ENCODE results near the gene NFATC2IP. TPM values are rescaled to one million over a fixed set of nuclear protein-coding genes. Genes with fewer than 3 reads are reported as not detected.
A peak's percentile ranks its signal among the peaks of the same experiment; 100 is the strongest.

Gene NFATC2IP
- total RNA-seq, 2 experiments from 2014 or later: 47.4 to 51.0 TPM

DNA sequence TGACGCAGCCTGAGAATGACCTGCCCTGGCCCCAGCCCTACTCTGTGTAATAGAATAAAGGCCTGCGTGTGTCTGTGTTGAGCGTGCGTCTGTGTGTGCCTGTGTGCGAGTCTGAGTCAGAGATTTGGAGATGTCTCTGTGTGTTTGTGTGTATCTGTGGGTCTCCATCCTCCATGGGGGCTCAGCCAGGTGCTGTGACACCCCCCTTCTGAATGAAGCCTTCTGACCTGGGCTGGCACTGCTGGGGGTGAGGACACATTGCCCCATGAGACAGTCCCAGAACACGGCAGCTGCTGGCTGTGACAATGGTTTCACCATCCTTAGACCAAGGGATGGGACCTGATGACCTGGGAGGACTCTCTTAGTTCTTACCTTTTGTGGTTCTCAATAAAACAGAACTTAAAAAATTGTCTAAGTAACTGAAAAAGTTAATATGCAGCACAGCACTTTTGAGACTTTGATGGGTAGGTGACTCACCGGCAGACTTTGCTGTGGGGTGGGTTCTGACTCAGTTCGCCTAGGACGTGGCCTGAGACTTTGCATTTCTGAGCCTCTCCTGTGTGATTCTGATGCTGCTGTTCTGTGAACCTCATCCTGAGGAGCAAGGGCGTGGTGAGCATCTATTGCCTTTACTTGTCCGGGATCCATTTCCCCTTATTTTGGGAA, 39.8 kb downstream of the NFATC2IP start:
- TF ChIP-seq, protein P1, sequence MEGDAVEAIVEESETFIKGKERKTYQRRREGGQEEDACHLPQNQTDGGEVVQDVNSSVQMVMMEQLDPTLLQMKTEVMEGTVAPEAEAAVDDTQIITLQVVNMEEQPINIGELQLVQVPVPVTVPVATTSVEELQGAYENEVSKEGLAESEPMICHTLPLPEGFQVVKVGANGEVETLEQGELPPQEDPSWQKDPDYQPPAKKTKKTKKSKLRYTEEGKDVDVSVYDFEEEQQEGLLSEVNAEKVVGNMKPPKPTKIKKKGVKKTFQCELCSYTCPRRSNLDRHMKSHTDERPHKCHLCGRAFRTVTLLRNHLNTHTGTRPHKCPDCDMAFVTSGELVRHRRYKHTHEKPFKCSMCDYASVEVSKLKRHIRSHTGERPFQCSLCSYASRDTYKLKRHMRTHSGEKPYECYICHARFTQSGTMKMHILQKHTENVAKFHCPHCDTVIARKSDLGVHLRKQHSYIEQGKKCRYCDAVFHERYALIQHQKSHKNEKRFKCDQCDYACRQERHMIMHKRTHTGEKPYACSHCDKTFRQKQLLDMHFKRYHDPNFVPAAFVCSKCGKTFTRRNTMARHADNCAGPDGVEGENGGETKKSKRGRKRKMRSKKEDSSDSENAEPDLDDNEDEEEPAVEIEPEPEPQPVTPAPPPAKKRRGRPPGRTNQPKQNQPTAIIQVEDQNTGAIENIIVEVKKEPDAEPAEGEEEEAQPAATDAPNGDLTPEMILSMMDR (IDR thresholded peaks at IDR 0.05): no peak
- ChIA-PET POLR2A (interaction anchor here (1.1 to 8.2 kb wide), 2 partner anchors 9 to 17 kb away, joined by 3 to 65 read pairs; partner anchors contain the start of gene SPNS1), CTCF (interaction anchor here (1.2 kb wide), 1 partner anchor 13 kb away, joined by 3 read pairs; no protein-coding TSS in a partner anchor)
- ATAC-seq (ENCODE audit: poor library complexity) (peak; percentile 48), DNase-seq (peak in 10 of 14 experiments; percentile 35 to 82 (median 64))
- no peaks in the 10 kb centered on the region for H3K27me3 ChIP-seq (ENCODE audit: control insufficient read depth in 1 of 2, insufficient read depth in 2 of 2, low read length in 2 of 2)
- no peak overlapping the region for H3K4me3 ChIP-seq (ENCODE audit: low read length)
- H3K36me3 ChIP-seq (ENCODE audit: insufficient read depth, low read length): peaks cover 49% of the 10 kb centered on the region
- Mint-ChIP-seq H3K4me1 (ENCODE audit: low read depth) (peaks cover 56% of the 10 kb centered on the region), H3K9me3 (peaks cover 6% of the 10 kb centered on the region), H3K36me3 (ENCODE audit: low read depth) (peaks cover 61% of the 10 kb centered on the region), H3K4me3 (peak overlapping the region; percentile 84), H3K27ac (peak overlapping the region; percentile 100), H3K27me3 (no peaks in the 10 kb centered on the region)
- peak overlapping the region; percentile 60 to 79 for H3K27ac ChIP-seq (ENCODE audit: low read depth in 1 of 2, low read length in 2 of 2)
- peaks cover 65% of the 10 kb centered on the region for H3K4me1 ChIP-seq (ENCODE audit: insufficient read depth, low read length)
- H3K9me3 ChIP-seq (ENCODE audit: control insufficient read depth in 1 of 2, insufficient read depth in 1 of 2, low read length in 2 of 2): peaks cover 5% of the 10 kb centered on the region in 2 experiments
- intact Hi-C loops (cut with DNase I, micrococcal nuclease): no loop called here

DNA sequence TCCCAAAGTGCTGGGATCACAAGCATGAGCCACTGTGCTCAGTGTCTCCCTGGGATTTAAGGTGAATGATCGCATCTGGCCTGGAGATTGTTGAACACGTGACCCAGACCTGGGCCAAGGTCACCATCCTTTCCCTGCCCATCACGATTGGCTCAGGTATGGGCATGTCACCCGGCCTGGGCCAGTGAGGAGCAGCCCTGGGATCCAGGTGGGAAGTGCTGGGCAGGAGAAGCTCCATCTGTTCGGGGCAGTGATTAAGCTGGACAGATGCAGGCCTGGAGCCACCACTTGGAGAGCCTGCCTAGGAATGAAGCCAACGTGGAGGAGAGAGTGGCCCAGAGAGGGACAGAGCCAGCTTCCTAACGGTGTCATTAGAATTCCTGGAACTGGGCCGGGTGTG, 41.0 kb downstream of the NFATC2IP start:
- intact Hi-C loops (cut with DNase I, micrococcal nuclease): no loop called here
- Mint-ChIP-seq H3K36me3 (ENCODE audit: low read depth) (peaks cover 49% of the 10 kb centered on the region), H3K4me1 (ENCODE audit: low read depth) (peaks cover 51% of the 10 kb centered on the region), H3K9me3 (peaks cover 6% of the 10 kb centered on the region), H3K4me3 (no peak overlapping the region), H3K27ac (peak overlapping the region; percentile 100), H3K27me3 (no peaks in the 10 kb centered on the region)
- TF ChIP-seq, protein P1 (IDR thresholded peaks at IDR 0.05): no peak
- Histone ChIP-seq H3K4me3 (ENCODE audit: low read length) (no peak overlapping the region), H3K36me3 (ENCODE audit: insufficient read depth, low read length) (peaks cover 44% of the 10 kb centered on the region), H3K9me3 (ENCODE audit: control insufficient read depth in 1 of 2, insufficient read depth in 1 of 2, low read length in 2 of 2) (peaks cover 4 to 5% of the 10 kb centered on the region in 2 experiments), H3K27me3 (ENCODE audit: control insufficient read depth in 1 of 2, insufficient read depth in 2 of 2, low read length in 2 of 2) (no peaks in the 10 kb centered on the region), H3K4me1 (ENCODE audit: insufficient read depth, low read length) (peaks cover 62% of the 10 kb centered on the region), H3K27ac (ENCODE audit: low read depth in 1 of 2, low read length in 2 of 2) (no peak overlapping the region)
- POLR2A ChIA-PET: interaction anchor here (0.8 to 3.6 kb wide), 4 partner anchors 16 to 22 kb away, joined by 3 to 21 read pairs (median 7); no protein-coding TSS in a partner anchor
- DNase-seq (no peak), ATAC-seq (ENCODE audit: poor library complexity) (no peak)
- CTCF ChIA-PET: no interaction called here

DNA sequence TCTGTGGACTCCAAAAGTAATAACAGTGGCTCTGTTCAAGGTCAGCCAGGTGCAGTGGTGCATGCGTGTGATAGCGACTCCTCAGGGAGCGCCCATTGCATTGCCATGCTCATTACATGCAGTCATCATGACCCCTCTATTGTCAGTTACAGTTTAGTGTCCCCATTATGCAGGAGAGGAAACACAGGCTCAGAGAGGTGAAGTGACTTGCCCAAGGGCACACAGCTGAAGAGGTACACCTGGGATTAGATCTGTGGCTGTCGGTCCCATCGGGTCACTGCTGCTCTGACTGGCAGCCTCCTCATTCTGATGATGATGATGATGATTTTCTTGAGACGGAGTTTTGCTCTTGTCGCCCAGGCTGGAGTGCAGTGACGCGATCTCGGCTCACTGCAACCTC, 41.8 kb downstream of the NFATC2IP start:
- Mint-ChIP-seq H3K4me3 (peak overlapping the region; percentile 1), H3K36me3 (ENCODE audit: low read depth) (peaks cover 41% of the 10 kb centered on the region), H3K4me1 (ENCODE audit: low read depth) (peaks cover 50% of the 10 kb centered on the region), H3K9me3 (peaks cover 1% of the 10 kb centered on the region), H3K27ac (peak overlapping the region; percentile 100), H3K27me3 (no peaks in the 10 kb centered on the region)
- no peak for ATAC-seq (ENCODE audit: poor library complexity)
- Histone ChIP-seq H3K4me1 (ENCODE audit: insufficient read depth, low read length) (peaks cover 54% of the 10 kb centered on the region), H3K27ac (ENCODE audit: low read depth in 1 of 2, low read length in 2 of 2) (no peak overlapping the region), H3K36me3 (ENCODE audit: insufficient read depth, low read length) (peaks cover 35% of the 10 kb centered on the region), H3K27me3 (ENCODE audit: control insufficient read depth in 1 of 2, insufficient read depth in 2 of 2, low read length in 2 of 2) (no peaks in the 10 kb centered on the region), H3K9me3 (ENCODE audit: control insufficient read depth in 1 of 2, insufficient read depth in 1 of 2, low read length in 2 of 2) (no peaks in the 10 kb centered on the region), H3K4me3 (ENCODE audit: low read length) (no peak overlapping the region)
- POLR2A ChIA-PET: interaction anchor here (0.6 to 4.0 kb wide), 7 partner anchors 8 to 22 kb away, joined by 3 to 25 read pairs (median 6); partner anchors contain the start of gene LAT
- intact Hi-C loops (cut with DNase I, micrococcal nuclease): no loop called here
- peak in 1 of 14 experiments; percentile 35 for DNase-seq
- TF ChIP-seq, protein P1 (IDR thresholded peaks at IDR 0.05): no peak
- CTCF ChIA-PET: no interaction called here

All from CD4-positive, alpha-beta T cell (primary cell).